H1 (cell line): ENCODE results near the gene UBE2D2. TPM values are rescaled to one million over a fixed set of nuclear protein-coding genes. Genes with fewer than 3 reads are reported as not detected.
"Not testable (repeated sequence)": the region's sequence is repeated elsewhere in the genome, so short reads cannot be mapped to it uniquely, and the experiment has no call there.

ENCODE experiments used
- CTCF ChIA-PET: fragments of 300-600 bp; sonication (Branson Sonifier 250); formaldehyde crosslinking; loops from one replicate; lab custom pipeline; 2021; ENCODE audit not compliant: partially characterized antibody; lab: Charles Lee
- POLR2A ChIA-PET: fragments of 300-600 bp; sonication (Branson Sonifier 250); formaldehyde crosslinking; loops from one replicate; lab custom pipeline; 2021; ENCODE audit warnings: inconsistent platforms; ENCODE audit not compliant: partially characterized antibody; lab: Charles Lee
- DNase-seq, 2 experiments: peaks; one replicate each; pipeline versions ENCODE4 v3.0.0 to v3.0.0-alpha.2; 2010 to 2022; ENCODE audit warnings: low spot score in 2 of 2, low read depth in 1 of 2, mixed read lengths in 1 of 2
- FAIRE-seq: peaks from 2 replicates; lab custom pipeline; 2011; peaks lifted over from hg19 to GRCh38; lab: Jason Lieb, UNC
- H2AFZ ChIP-seq: 2 replicates; pipeline ENCODE4 v1.8.1; 2012; ENCODE audit warnings: low read length, inconsistent platforms
- H2AK5ac ChIP-seq: 2 replicates; pipeline ENCODE4 v1.6.1; 2013; ENCODE audit warnings: low read depth, low read length
- H2BK120ac ChIP-seq: replicated peaks from 2 replicates; pipeline ENCODE3; 2013; ENCODE audit warnings: low read depth, low read length, inconsistent platforms
- H2BK12ac ChIP-seq: 2 replicates; pipeline ENCODE4 v1.6.1; 2013; ENCODE audit warnings: low read depth, low read length
- H2BK15ac ChIP-seq: 2 replicates; pipeline ENCODE4 v1.6.1; 2013; ENCODE audit warnings: low read length
- H2BK20ac ChIP-seq: 2 replicates; pipeline ENCODE4 v1.6.1; 2013; ENCODE audit warnings: low read length
- H2BK5ac ChIP-seq: 2 replicates; pipeline ENCODE4 v1.6.1; 2013; ENCODE audit warnings: low read depth, low read length
- H3K14ac ChIP-seq: 2 replicates; pipeline ENCODE4 v1.6.1; 2013; ENCODE audit warnings: inconsistent platforms; ENCODE audit not compliant: insufficient read length
- H3K18ac ChIP-seq: 2 replicates; pipeline ENCODE4 v1.6.1; 2013; ENCODE audit warnings: low read length; ENCODE audit errors: extremely low read depth
- H3K23ac ChIP-seq: 2 replicates; pipeline ENCODE4 v1.6.1; 2013; ENCODE audit warnings: inconsistent platforms; ENCODE audit not compliant: insufficient read length
- H3K23me2 ChIP-seq: 2 replicates; pipeline ENCODE4 v1.6.1; 2013; ENCODE audit warnings: low read depth, low read length
- H3K27ac ChIP-seq: 2 replicates; pipeline ENCODE4 v1.6.1; 2011; ENCODE audit warnings: low read depth, low read length, inconsistent platforms
- H3K27me3 ChIP-seq, 4 experiments: replicated peaks in 1 of 4; 1 replicate in 1 of 4; 2 replicates in 3 of 4; pipeline versions ENCODE4 v1.6.1 to v1.8.1; 2011 to 2013; ENCODE audit warnings: low read length in 3 of 4, mild to moderate bottlenecking in 3 of 4, inconsistent platforms in 2 of 4, mixed read lengths in 2 of 4, moderate library complexity in 1 of 4; ENCODE audit not compliant: control insufficient read depth in 3 of 4, insufficient read depth in 3 of 4; ENCODE audit errors: extremely low read depth in 1 of 4
- H3K36me3 ChIP-seq, 4 experiments: 2 replicates each; pipeline versions ENCODE4 v1.6.1 to v1.8.1; 2011 to 2013; ENCODE audit warnings: mild to moderate bottlenecking in 4 of 4, low read length in 3 of 4, moderate library complexity in 2 of 4, control low read depth in 1 of 4, inconsistent platforms in 1 of 4; ENCODE audit not compliant: insufficient read depth in 4 of 4, control insufficient read depth in 2 of 4
- H3K4ac ChIP-seq: replicated peaks from 2 replicates; pipeline ENCODE3; 2013; ENCODE audit warnings: low read length, low read depth, mixed read lengths, inconsistent platforms; ENCODE audit not compliant: insufficient read length
- H3K4me1 ChIP-seq, 4 experiments: replicated peaks in 1 of 4; 1 replicate in 1 of 4; 2 replicates in 3 of 4; pipeline versions ENCODE4 v1.6.1 to v1.8.1; 2011 to 2013; ENCODE audit warnings: low read length in 3 of 4, inconsistent platforms in 2 of 4, mixed read lengths in 1 of 4; ENCODE audit not compliant: insufficient read depth in 4 of 4, control insufficient read depth in 3 of 4
- H3K4me2 ChIP-seq, 2 experiments: 2 replicates each; pipeline versions ENCODE4 v1.6.1 to v1.8.1; 2011 to 2013; ENCODE audit warnings: low read depth in 2 of 2, low read length in 2 of 2, control low read depth in 1 of 2, inconsistent platforms in 1 of 2, mild to moderate bottlenecking in 1 of 2; ENCODE audit not compliant: insufficient read depth in 1 of 2
- H3K4me3 ChIP-seq, 4 experiments: fragments of 200-600, 300-600 bp in 1 of 4; sonication (generic), shearing (Covaris generic), sonication (Bioruptor Twin) in 1 of 4; 2 replicates each; pipeline versions ENCODE4 v1.5.1 to v1.8.1; 2011 to 2016; ENCODE audit warnings: low read length in 4 of 4, low read depth in 3 of 4, control low read depth in 2 of 4, inconsistent platforms in 2 of 4, mild to moderate bottlenecking in 2 of 4, mixed read lengths in 1 of 4, moderate library complexity in 1 of 4; ENCODE audit not compliant: insufficient read depth in 2 of 4; ENCODE audit errors: extremely low read depth in 1 of 4
- H3K56ac ChIP-seq: replicated peaks from 2 replicates; pipeline ENCODE3; 2013; ENCODE audit warnings: low read depth, mild to moderate bottlenecking, mixed read lengths, low read length, inconsistent platforms; ENCODE audit not compliant: insufficient read length
- H3K79me1 ChIP-seq: 2 replicates; pipeline ENCODE4 v1.6.1; 2013; ENCODE audit warnings: low read depth, low read length, control low read depth
- H3K79me2 ChIP-seq, 2 experiments: 2 replicates each; pipeline versions ENCODE4 v1.6.1 to v1.8.1; 2012 to 2013; ENCODE audit warnings: low read length in 2 of 2, mild to moderate bottlenecking in 2 of 2, inconsistent platforms in 1 of 2; ENCODE audit not compliant: insufficient read depth in 2 of 2, control insufficient read depth in 1 of 2
- H3K9ac ChIP-seq, 4 experiments: replicated peaks in 1 of 4; 1 replicate in 1 of 4; 2 replicates in 3 of 4; pipeline versions ENCODE4 v1.6.1 to v1.8.1; 2011 to 2013; ENCODE audit warnings: low read depth in 3 of 4, low read length in 3 of 4, control low read depth in 2 of 4, mild to moderate bottlenecking in 2 of 4, moderate library complexity in 2 of 4, inconsistent platforms in 1 of 4; ENCODE audit errors: extremely low read depth in 1 of 4
- H3K9me3 ChIP-seq, 2 experiments: 2 replicates each; pipeline versions ENCODE4 v1.6.1 to v1.8.1; 2012 to 2013; ENCODE audit warnings: mild to moderate bottlenecking in 2 of 2, moderate library complexity in 2 of 2, control low read depth in 1 of 2, inconsistent platforms in 1 of 2, low read depth in 1 of 2, low read length in 1 of 2, mixed read lengths in 1 of 2; ENCODE audit not compliant: insufficient read depth in 2 of 2
- H4K20me1 ChIP-seq, 2 experiments: replicated peaks in 1 of 2; 2 replicates each; pipeline versions ENCODE3 to v1.8.1; 2011 to 2013; ENCODE audit warnings: inconsistent platforms in 2 of 2, low read length in 2 of 2, mild to moderate bottlenecking in 1 of 2; ENCODE audit not compliant: insufficient read depth in 2 of 2, control insufficient read depth in 1 of 2
- H4K5ac ChIP-seq: 2 replicates; pipeline ENCODE4 v1.6.1; 2013; ENCODE audit warnings: low read length, low read depth, mixed read lengths, inconsistent platforms; ENCODE audit not compliant: insufficient read length
- H4K8ac ChIP-seq: 2 replicates; pipeline ENCODE4 v1.8.0; 2013; ENCODE audit warnings: mild to moderate bottlenecking, moderate library complexity, low read length, inconsistent platforms; ENCODE audit not compliant: insufficient read depth; ENCODE audit errors: extremely low read depth
- H4K91ac ChIP-seq: replicated peaks from 2 replicates; pipeline ENCODE3; 2013; ENCODE audit warnings: low read length, mixed read lengths, inconsistent platforms; ENCODE audit not compliant: insufficient read length
- WGBS, 2 experiments: shearing (Covaris generic) in 1 of 2; methylation state at CpG; one replicate each; pipeline versions ENCODE4 v1.1.6 to v1.1.7; 2013 to 2015; ENCODE audit warnings: low lambda C conversion rate in 2 of 2, mixed read lengths in 2 of 2, inconsistent platforms in 1 of 2, low coverage in 1 of 2, missing lambda C conversion rate in 1 of 2; ENCODE audit not compliant: insufficient replicate concordance in 2 of 2, insufficient coverage in 1 of 2, insufficient read length in 1 of 2; ENCODE audit errors: extremely low coverage in 1 of 2, missing lambda C conversion rate in 1 of 2; 5-methylcytosine and 5-hydroxymethylcytosine counted together
- polyA plus RNA-seq, 7 experiments: library from polyadenylated mRNA; depleted of rRNA in 3 of 7; stranded (reverse) in 5 of 7; unstranded in 2 of 7; fragments of >200 nt in 5 of 7; fragments of 200-250 nt in 2 of 7; gene quantifications; 1 replicate in 5 of 7; 2 replicates in 1 of 7; 4 replicates in 1 of 7; pipeline versions ENCODE4 v1.2.1 to v1.2.3, GENCODE V29; 2011 to 2013; ENCODE audit warnings: missing spikeins in 2 of 7, mixed read lengths in 2 of 7
- total RNA-seq: library from RNA; stranded (reverse); fragmentation: NEBNext Ultra II Directional; extraction: Animal tissue kit (Norgen Biotek cat#: 25700); gene quantifications from 2 replicates; pipeline ENCODE4 v1.2.1, GENCODE V29; 2021

Gene UBE2D2
- total and polyA plus RNA-seq, 2 of the 8 experiments (the other 6 are each of a cell fraction or from before 2014, with no cell fraction given): 66.9 to 203 TPM

DNA sequence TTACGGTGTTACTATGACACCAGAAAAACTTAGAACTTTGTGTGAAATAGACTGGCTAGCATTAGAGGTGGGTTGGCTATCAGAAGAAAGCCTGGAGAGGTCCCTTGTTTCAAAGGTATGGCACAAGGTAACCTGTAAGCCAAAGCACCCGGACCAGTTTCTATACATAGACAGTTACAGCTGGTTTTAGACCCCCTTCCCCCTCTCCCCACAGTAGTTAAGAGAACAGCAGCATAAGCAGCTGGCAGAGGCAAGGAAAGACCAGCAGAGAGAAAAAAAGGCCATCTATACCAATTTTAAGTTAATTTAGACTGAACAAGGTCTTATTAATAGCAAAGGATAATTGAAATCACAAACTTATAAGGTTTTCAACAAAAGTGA lies 34.1 kb upstream of the UBE2D2 start:
- H3K14ac ChIP-seq, H3K9ac ChIP-seq, H3K18ac ChIP-seq, H4K5ac ChIP-seq, H2BK5ac ChIP-seq, H3K79me2 ChIP-seq, H4K8ac ChIP-seq, H3K4ac ChIP-seq, H3K79me1 ChIP-seq, DNase-seq, H3K23me2 ChIP-seq, H2BK15ac ChIP-seq, H3K56ac ChIP-seq, H2AFZ ChIP-seq, H2BK12ac ChIP-seq, H2AK5ac ChIP-seq, H4K91ac ChIP-seq, CTCF ChIA-PET, H3K27ac ChIP-seq, H4K20me1 ChIP-seq, H3K9me3 ChIP-seq, FAIRE-seq, H3K27me3 ChIP-seq, H3K36me3 ChIP-seq, H2BK20ac ChIP-seq, H3K23ac ChIP-seq, H3K4me2 ChIP-seq: not testable (repeated sequence)
- WGBS, 2 experiments: 74% methylated on average over 2 of the region's 2 CpGs; no CpG with 5 or more reads in 1 of the 2 experiments
- peak overlapping the region in 1 of 4 experiments; percentile 5; a peak in 1 of 8 replicates for H3K4me3 ChIP-seq
- POLR2A ChIA-PET: interaction anchor here (0.6 to 1.7 kb wide), 2 partner anchors 8 to 72 kb away, joined by 3 to 4 read pairs; no protein-coding TSS in a partner anchor
- H2BK120ac ChIP-seq: peak overlapping the region; percentile 43
- peaks cover 6 to 27% (median 25%) of the 10 kb centered on the region in 4 experiments; a peak in 6 of 7 replicates for H3K4me1 ChIP-seq

DNA sequence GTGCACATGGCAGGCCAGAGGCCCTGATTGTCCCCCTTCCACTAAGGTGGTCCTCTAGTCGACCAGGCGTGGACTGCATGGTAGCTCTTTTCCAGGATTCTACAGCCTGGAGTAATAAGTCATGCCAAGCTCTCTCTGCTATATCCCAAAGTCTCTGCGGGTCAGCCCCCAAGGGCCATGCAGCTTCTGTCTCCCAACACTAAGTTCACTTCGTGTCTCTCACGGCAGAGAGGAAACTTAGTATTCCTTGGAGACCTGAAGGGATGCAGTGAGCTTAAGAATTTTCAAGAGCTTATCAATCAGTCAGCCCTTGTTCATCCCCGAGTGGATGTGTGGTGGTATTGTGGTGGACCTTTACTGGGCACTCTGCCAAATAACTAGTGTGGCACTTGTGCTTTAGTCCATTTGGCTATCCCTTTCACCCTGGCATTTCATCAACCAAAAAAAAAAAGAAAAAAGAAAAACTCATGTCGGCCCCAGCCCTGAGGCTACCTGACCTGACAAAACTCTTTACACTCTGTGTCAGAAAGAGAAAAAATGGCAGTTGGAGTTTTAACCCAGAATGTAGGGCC lies 33.2 kb upstream of the UBE2D2 start:
- not testable (repeated sequence) for H3K36me3 ChIP-seq, H4K91ac ChIP-seq, H3K27me3 ChIP-seq, H3K18ac ChIP-seq, H3K4me2 ChIP-seq, H2AK5ac ChIP-seq, H4K8ac ChIP-seq, H2BK5ac ChIP-seq, H3K79me2 ChIP-seq, H2BK12ac ChIP-seq, H3K14ac ChIP-seq, H4K5ac ChIP-seq, FAIRE-seq, H3K9ac ChIP-seq, H2BK120ac ChIP-seq, H3K4ac ChIP-seq, H4K20me1 ChIP-seq, H3K56ac ChIP-seq, DNase-seq, H3K27ac ChIP-seq, H3K23ac ChIP-seq, H2AFZ ChIP-seq, H3K23me2 ChIP-seq, H3K79me1 ChIP-seq, H3K9me3 ChIP-seq, H2BK15ac ChIP-seq, H3K4me3 ChIP-seq, H2BK20ac ChIP-seq
- CTCF ChIA-PET: interaction anchor here (1.0 to 1.5 kb wide), 4 partner anchors 8 to 14 kb away, joined by 3 to 7 read pairs (median 4); no protein-coding TSS in a partner anchor
- H3K4me1 ChIP-seq: peaks cover 6 to 27% (median 25%) of the 10 kb centered on the region in 4 experiments; a peak in 6 of 7 replicates
- POLR2A ChIA-PET: interaction anchor here (0.7 to 1.7 kb wide), 3 partner anchors 8 to 10 kb away, joined by 3 to 4 read pairs (median 4); no protein-coding TSS in a partner anchor
- 88% methylated on average over 7 of the region's 7 CpGs; no CpG with 5 or more reads in 1 of the 2 experiments for WGBS, 2 experiments
